GM19372 (cell line): ENCODE measurements around the gene DIAPH1.

Experiments used
- ATAC-seq: cut with Tn5 transposase; IDR thresholded peaks from one replicate; pipeline ENCODE4 v1.9.1; 2021; ENCODE audit warnings: mild to moderate bottlenecking, low read depth, moderate library complexity; ENCODE audit not compliant: unreplicated experiment

The DIAPH1 gene

GRCh38 chr5:141524604-141525597 is 93.9 kb downstream of the DIAPH1 start:
- peak; percentile 85 for ATAC-seq

- no peak for ATAC-seq
Observed at GRCh38 chr5:141523991-141524390, 94.8 kb downstream of the DIAPH1 start.

GRCh38 chr5:141522301-141522700 is 96.5 kb downstream of the DIAPH1 start:
- ATAC-seq = no peak

GRCh38 chr5:141521244-141521781 is 97.5 kb downstream of the DIAPH1 start:
- no peak for ATAC-seq

GRCh38 chr5:141519605-141520565 is 98.9 kb downstream of the DIAPH1 start:
- ATAC-seq = no peak

GRCh38 chr5:141518618-141519015 is 100.2 kb downstream of the DIAPH1 start:
- ATAC-seq = no peak

- no peak for ATAC-seq
Observed at GRCh38 chr5:141517880-141518617, 100.8 kb downstream of the DIAPH1 start.

- ATAC-seq = no peak
Observed at GRCh38 chr5:141517312-141517711, 101.5 kb downstream of the DIAPH1 start.

- no peak for ATAC-seq
Observed at GRCh38 chr5:141516672-141517025, 102.2 kb downstream of the DIAPH1 start.

- no peak for ATAC-seq
Observed at GRCh38 chr5:141515946-141516671, 102.7 kb downstream of the DIAPH1 start.

GRCh38 chr5:141515141-141515540 is 103.7 kb downstream of the DIAPH1 start:
- ATAC-seq = no peak

GRCh38 chr5:141514330-141515133 is 104.3 kb downstream of the DIAPH1 start:
- peak; percentile 2 for ATAC-seq

GRCh38 chr5:141513627-141514329 is 105.0 kb downstream of the DIAPH1 start:
- ATAC-seq = peak; percentile 32

GRCh38 chr5:141512911-141513626 is 105.7 kb downstream of the DIAPH1 start:
- ATAC-seq = no peak

GRCh38 chr5:141512390-141512910 is 106.3 kb downstream of the DIAPH1 start:
- ATAC-seq = peak; percentile 28

GRCh38 chr5:141511771-141512325 is 107.0 kb downstream of the DIAPH1 start:
- ATAC-seq = no peak
